GM12878 (cell line): ENCODE measurements around the gene CALD1. TPM values are rescaled to one million over a fixed set of nuclear protein-coding genes. Genes with fewer than 3 reads are reported as not detected.

ENCODE experiments used
- ATAC-seq: fragments of 200-7000 bp; cut with Tn5 transposase; 3 replicates; pipeline ENCODE4 v1.9.1; 2020; ENCODE audit warnings: mild to moderate bottlenecking, moderate library complexity
- BruUV-seq: library from RNA; stranded (reverse); fragments of 400-500 nt; replicated peaks from 2 replicates; lab custom pipeline; 2021; lab: Mats Ljungman, UMichigan
- CTCF ChIA-PET: fragments of 300-600 bp; sonication (Branson Sonifier 250); formaldehyde crosslinking; extraction: SDS; loops from one replicate; lab custom pipeline; 2021; ENCODE audit warnings: inconsistent platforms; lab: Yijun Ruan, JAX
- POLR2A ChIA-PET: fragments of 350-600 bp; formaldehyde crosslinking; extraction: SDS; loops from one replicate; lab custom pipeline; 2021; ENCODE audit warnings: inconsistent platforms; lab: Charles Lee
- RAD21 ChIA-PET: fragments of 300-600 bp; sonication (Branson Sonifier 250); formaldehyde crosslinking; loops from one replicate; lab custom pipeline; 2023; ENCODE audit warnings: antibody characterized with exemption; ENCODE audit not compliant: unreplicated experiment; lab: Charles Lee
- SMC1A ChIA-PET: fragments of 300-600 bp; sonication (Branson Sonifier 250); formaldehyde crosslinking; loops from one replicate; lab custom pipeline; 2023; ENCODE audit not compliant: unreplicated experiment, uncharacterized antibody; lab: Charles Lee
- DNase-seq: peaks from one replicate; pipeline ENCODE4 v3.0.0-alpha.2; 2011; ENCODE audit warnings: low read depth, low spot score
- FAIRE-seq: peaks from 3 replicates; lab custom pipeline; 2011; peaks lifted over from hg19 to GRCh38; lab: Jason Lieb, UNC
- H2AFZ ChIP-seq: 2 replicates; pipeline ENCODE4 v1.6.0; 2011; ENCODE audit warnings: low read depth, low read length, control low read depth; ENCODE audit not compliant: control insufficient read depth
- H3K27ac ChIP-seq: 2 replicates; pipeline ENCODE4 v1.5.1; 2011; ENCODE audit warnings: control low read depth; ENCODE audit not compliant: control insufficient read depth, insufficient read depth
- H3K27me3 ChIP-seq, 2 experiments: replicated peaks in 1 of 2; 2 replicates each; pipeline versions ENCODE4 v1.6.0 to v1.6.1; 2011; ENCODE audit warnings: low read length in 1 of 2; ENCODE audit not compliant: control insufficient read depth in 2 of 2, insufficient read depth in 2 of 2
- H3K36me3 ChIP-seq, 2 experiments: 2 replicates each; pipeline ENCODE4 v1.5.1; 2011; ENCODE audit warnings: low read length in 1 of 2; ENCODE audit not compliant: control insufficient read depth in 2 of 2, insufficient read depth in 2 of 2
- H3K4me1 ChIP-seq: 2 replicates; pipeline ENCODE4 v1.6.1; 2011; ENCODE audit warnings: mild to moderate bottlenecking, low read length, moderate library complexity, mixed read lengths; ENCODE audit not compliant: control insufficient read depth, insufficient read depth
- H3K4me2 ChIP-seq: 2 replicates; pipeline ENCODE4 v1.6.0; 2011; ENCODE audit warnings: control low read depth; ENCODE audit not compliant: control insufficient read depth, insufficient read depth
- H3K4me3 ChIP-seq: fragments of 200-600 bp; sonication (generic); 2 replicates; pipeline ENCODE4 v1.5.1; 2016
- H3K79me2 ChIP-seq: 2 replicates; pipeline ENCODE4 v1.6.0; 2011; ENCODE audit warnings: low read length; ENCODE audit not compliant: control insufficient read depth, insufficient read depth
- H3K9ac ChIP-seq: 2 replicates; pipeline ENCODE4 v1.8.0; 2011; ENCODE audit warnings: low read length, control low read depth, mixed read lengths; ENCODE audit not compliant: control insufficient read depth, insufficient read depth
- H3K9me3 ChIP-seq: replicated peaks from 3 replicates; pipeline ENCODE4 v1.5.1; 2011; ENCODE audit warnings: mild to moderate bottlenecking, low read length; ENCODE audit not compliant: control insufficient read depth, insufficient read depth
- H4K20me1 ChIP-seq: 2 replicates; pipeline ENCODE4 v1.6.0; 2011; ENCODE audit not compliant: control insufficient read depth, insufficient read depth
- BACH1 ChIP-seq: fragments of 450-650 bp; IDR thresholded peaks from 2 replicates; pipeline ENCODE4 v1.6.1; 2017; ENCODE audit warnings: mild to moderate bottlenecking, borderline replicate concordance
- CBFB ChIP-seq: IDR thresholded peaks from 2 replicates; pipeline ENCODE4 v1.6.1; 2016; ENCODE audit warnings: antibody characterized with exemption, low read depth
- CBX3 ChIP-seq: fragments of 200-600 bp; sonication (generic); IDR thresholded peaks from 2 replicates; pipeline ENCODE4 v1.6.1; 2016; ENCODE audit warnings: low read depth, borderline replicate concordance
- ESRRA ChIP-seq: IDR thresholded peaks from 2 replicates; pipeline ENCODE4 v1.6.1; 2012; ENCODE audit warnings: mild to moderate bottlenecking, low read length, improper control_type of control experiment
- ETV6 ChIP-seq, 2 experiments: fragments of 450-650 bp in 1 of 2; IDR thresholded peaks in 1 of 2; conservative IDR thresholded peaks in 1 of 2; 2 replicates each; pipeline ENCODE4 v1.6.1; 2014; ENCODE audit warnings: antibody characterized with exemption in 1 of 2, borderline replicate concordance in 1 of 2, low read depth in 1 of 2, mild to moderate bottlenecking in 1 of 2, moderate library complexity in 1 of 2
- GABPA ChIP-seq: IDR thresholded peaks from 2 replicates; pipeline ENCODE4 v1.6.1; 2014; ENCODE audit warnings: antibody characterized with exemption, low read depth, mild to moderate bottlenecking, inconsistent platforms
- KAT2A ChIP-seq: conservative IDR thresholded peaks from 2 replicates; pipeline ENCODE4 v1.6.1; 2011; ENCODE audit warnings: low read depth, low read length; ENCODE audit not compliant: control insufficient read depth
- MTA3 ChIP-seq: IDR thresholded peaks from 2 replicates; pipeline ENCODE4 v1.6.1; 2012; ENCODE audit warnings: low read length, inconsistent platforms, borderline replicate concordance
- MYB ChIP-seq: fragments of 150-350 bp; IDR thresholded peaks from 2 replicates; pipeline ENCODE4 v1.6.1; 2014; ENCODE audit warnings: mild to moderate bottlenecking, low read depth, low read length, borderline replicate concordance
- POLR2AphosphoS5 ChIP-seq: IDR thresholded peaks from 2 replicates; pipeline ENCODE4 v1.6.1; 2011; ENCODE audit warnings: mild to moderate bottlenecking, low read length, inconsistent platforms
- SMAD1 ChIP-seq: fragments of 450-650 bp; IDR thresholded peaks from 2 replicates; pipeline ENCODE4 v1.6.1; 2018; ENCODE audit warnings: mild to moderate bottlenecking, low read depth; ENCODE audit not compliant: partially characterized antibody
- YY1 ChIP-seq: IDR thresholded peaks from 2 replicates; pipeline ENCODE4 v1.6.1; 2011; ENCODE audit warnings: low read depth, mild to moderate bottlenecking, low read length
- ZNF384 ChIP-seq: IDR thresholded peaks from 2 replicates; pipeline ENCODE4 v1.6.1; 2012; ENCODE audit warnings: low read depth, mild to moderate bottlenecking, low read length, improper control_type of control experiment, borderline replicate concordance
- WGBS: methylation state at CpG from one replicate; pipeline ENCODE4 v1.1.6; 2016; ENCODE audit warnings: low lambda C conversion rate; ENCODE audit not compliant: insufficient replicate concordance, insufficient coverage; ENCODE audit errors: missing lambda C conversion rate; 5-methylcytosine and 5-hydroxymethylcytosine counted together
- in situ Hi-C: fragments of 300-500 bp; cut with MboI; formaldehyde crosslinking; loops from 9 replicates; pipeline ENCODE4 v1.14.3; 2018; ENCODE audit warnings: mixed read lengths
- intact Hi-C: fragments of 100-400 bp; cut with micrococcal nuclease; formaldehyde crosslinking; loops from one replicate; pipeline ENCODE4 v1.14.2; 2022; ENCODE audit not compliant: unreplicated experiment
- polyA plus RNA-seq, 11 experiments: library from polyadenylated mRNA; depleted of rRNA in 4 of 11; unstranded in 6 of 11; stranded (reverse) in 5 of 11; fragments of >200 nt; fragmentation: Nextera tagmentation in 4 of 11; fragmentation: Illumina TruSeq in 1 of 11; extraction: Ambion mirVana in 4 of 11; extraction: Trizol in 1 of 11; gene quantifications; 1 replicate in 1 of 11; 2 replicates in 10 of 11; pipeline versions ENCODE4 v1.2.1 to v1.2.3, GENCODE V29; 2011 to 2016; ENCODE audit warnings: inconsistent platforms in 2 of 11, missing spikeins in 2 of 11, low read depth in 1 of 11
- total RNA-seq, 4 experiments: library from RNA; depleted of rRNA in 3 of 4; stranded (reverse); fragments of >200 nt in 3 of 4; fragmentation: Illumina TruSeq in 1 of 4; extraction: Trizol in 1 of 4; gene quantifications; 2 replicates each; pipeline versions ENCODE4 v1.2.1 to v1.2.3, GENCODE V29; 2013 to 2021
- TF ChIP-seq, protein P1 (sequence below): IDR thresholded peaks from 2 replicates; pipeline ENCODE4 v1.6.1; 2012; ENCODE audit warnings: low read depth, low read length, improper control_type of control experiment
- TF ChIP-seq, protein P2 (sequence below): fragments of 450-650 bp; IDR thresholded peaks from 2 replicates; pipeline ENCODE4 v1.6.1; 2017; ENCODE audit warnings: mild to moderate bottlenecking, low read depth, inconsistent platforms; ENCODE audit not compliant: poor library complexity, severe bottlenecking

The CALD1 gene
- total and polyA plus RNA-seq, 10 of the 15 experiments (the other 5 are each of a cell fraction or from before 2014, with no cell fraction given) = 0.03 to 1.3 (median 0.22) TPM

DNA sequence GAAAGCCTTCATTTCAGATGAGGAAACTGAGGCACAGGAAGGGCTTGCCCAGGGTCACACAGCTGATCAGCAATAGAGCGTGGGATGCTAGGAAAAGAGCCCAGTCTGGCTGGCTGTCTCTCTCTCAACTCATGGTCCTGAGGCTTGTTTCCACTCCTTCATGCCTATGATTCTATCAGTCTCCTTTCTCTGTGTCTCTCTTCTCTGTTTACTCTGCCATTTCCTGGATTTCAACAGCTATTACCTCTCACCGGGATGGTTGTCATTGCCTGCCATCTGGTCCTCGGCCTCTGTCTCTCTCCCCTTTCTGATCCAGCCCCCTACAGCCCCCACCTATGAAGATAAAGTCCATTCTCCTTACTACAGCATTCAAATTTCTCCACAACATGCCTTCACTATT is 113.5 kb downstream of the CALD1 start:
- WGBS = 22% methylated on average over 3 of the region's 3 CpGs
- SMC1A ChIA-PET = interaction anchor here (1.2 to 1.5 kb wide), 4 partner anchors 9 to 28 kb away, joined by 3 to 5 read pairs (median 4); no protein-coding TSS in a partner anchor
- Histone ChIP-seq H3K9me3 (peaks cover 12% of the 10 kb centered on the region), H3K4me2 (no peak overlapping the region), H3K27me3 (no peaks in the 10 kb centered on the region), H3K9ac (no peak overlapping the region), H2AFZ (no peak overlapping the region), H3K36me3 (no peaks in the 10 kb centered on the region), H3K79me2 (no peaks in the 10 kb centered on the region), H3K4me1 (no peaks in the 10 kb centered on the region; the same call in 1 of the 2 replicates), H3K27ac (no peak overlapping the region), H4K20me1 (no peaks in the 10 kb centered on the region), H3K4me3 (no peak overlapping the region)
- CTCF ChIA-PET = interaction anchor here (0.7 to 1.5 kb wide), 3 partner anchors 14 to 51 kb away, joined by 3 to 4 read pairs (median 3); no protein-coding TSS in a partner anchor
- intact Hi-C loops = no loop called here
- DNase-seq = no peak
- TF ChIP-seq ESRRA (no peak), ZNF384 (no peak), MYB (no peak), BACH1 (no peak)
- TF ChIP-seq, protein P1, sequence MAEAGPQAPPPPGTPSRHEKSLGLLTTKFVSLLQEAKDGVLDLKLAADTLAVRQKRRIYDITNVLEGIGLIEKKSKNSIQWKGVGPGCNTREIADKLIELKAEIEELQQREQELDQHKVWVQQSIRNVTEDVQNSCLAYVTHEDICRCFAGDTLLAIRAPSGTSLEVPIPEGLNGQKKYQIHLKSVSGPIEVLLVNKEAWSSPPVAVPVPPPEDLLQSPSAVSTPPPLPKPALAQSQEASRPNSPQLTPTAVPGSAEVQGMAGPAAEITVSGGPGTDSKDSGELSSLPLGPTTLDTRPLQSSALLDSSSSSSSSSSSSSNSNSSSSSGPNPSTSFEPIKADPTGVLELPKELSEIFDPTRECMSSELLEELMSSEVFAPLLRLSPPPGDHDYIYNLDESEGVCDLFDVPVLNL = no peak
- RAD21 ChIA-PET = interaction anchor here (1.0 kb wide), 1 partner anchor 135 kb away, joined by 3 read pairs; no protein-coding TSS in a partner anchor
- no peak for ATAC-seq
- no peak for FAIRE-seq
- BruUV-seq = no TSS peak
- in situ Hi-C loops = no loop called here
- POLR2A ChIA-PET = no interaction called here

DNA sequence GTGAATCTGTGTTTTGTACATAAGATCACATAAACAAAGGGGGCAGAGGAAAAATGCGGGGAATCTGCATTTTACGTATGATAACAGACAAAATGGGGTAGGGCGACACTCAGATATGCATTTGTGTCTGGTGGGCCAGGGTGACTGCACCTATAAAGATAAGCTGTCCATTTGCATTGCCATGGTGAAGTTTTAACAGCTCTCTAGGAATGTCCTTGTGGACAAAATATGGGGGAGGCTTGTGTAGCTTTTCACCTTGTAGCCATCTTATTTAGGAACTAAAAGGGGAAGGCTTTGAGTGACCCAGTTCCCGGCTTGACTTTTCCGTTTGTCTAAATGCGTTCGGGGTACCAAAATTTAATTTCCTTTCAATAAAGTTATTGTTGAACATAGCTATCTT is 114.5 kb downstream of the CALD1 start:
- no peak overlapping the region for H2AFZ ChIP-seq
- SMC1A ChIA-PET = interaction anchor here (1.2 to 1.6 kb wide), 4 partner anchors 8 to 17 kb away, joined by 3 to 6 read pairs (median 4); no protein-coding TSS in a partner anchor
- H3K79me2 ChIP-seq = no peaks in the 10 kb centered on the region
- CTCF ChIA-PET = interaction anchor here (1.3 to 1.5 kb wide), 2 partner anchors 13 to 50 kb away, joined by 3 to 4 read pairs; no protein-coding TSS in a partner anchor
- no peak for ATAC-seq
- intact Hi-C loops = no loop called here
- POLR2A ChIA-PET = no interaction called here
- no peak for DNase-seq
- no TSS peak for BruUV-seq
- RAD21 ChIA-PET = interaction anchor here (1.0 kb wide), 1 partner anchor 136 kb away, joined by 3 read pairs; no protein-coding TSS in a partner anchor
- no peak for FAIRE-seq
- no peak overlapping the region for H3K27ac ChIP-seq
- H3K36me3 ChIP-seq = no peaks in the 10 kb centered on the region
- no peaks in the 10 kb centered on the region for H3K27me3 ChIP-seq
- WGBS = 62% methylated on average over 7 of the region's 7 CpGs
- no peaks in the 10 kb centered on the region for H4K20me1 ChIP-seq
- H3K4me3 ChIP-seq = no peak overlapping the region
- H3K9ac ChIP-seq = no peak overlapping the region
- peaks cover 12% of the 10 kb centered on the region for H3K9me3 ChIP-seq
- no peak overlapping the region for H3K4me2 ChIP-seq
- in situ Hi-C loops = no loop called here
- H3K4me1 ChIP-seq = peaks cover 3% of the 10 kb centered on the region; the same call in 1 of the 2 replicates
- TF ChIP-seq SMAD1 (no peak), ETV6 (conservative IDR thresholded peaks at IDR 0.05 in 1 of 2, IDR thresholded peaks at IDR 0.05 in 1 of 2; ENCODE audit: borderline replicate concordance in 1 of 2, low read depth in 1 of 2) (no peak), POLR2AphosphoS5 (no peak), GABPA (no peak), CBX3 (no peak), MTA3 (no peak), CBFB (no peak), YY1 (no peak), KAT2A (no peak)
- TF ChIP-seq, protein P2, sequence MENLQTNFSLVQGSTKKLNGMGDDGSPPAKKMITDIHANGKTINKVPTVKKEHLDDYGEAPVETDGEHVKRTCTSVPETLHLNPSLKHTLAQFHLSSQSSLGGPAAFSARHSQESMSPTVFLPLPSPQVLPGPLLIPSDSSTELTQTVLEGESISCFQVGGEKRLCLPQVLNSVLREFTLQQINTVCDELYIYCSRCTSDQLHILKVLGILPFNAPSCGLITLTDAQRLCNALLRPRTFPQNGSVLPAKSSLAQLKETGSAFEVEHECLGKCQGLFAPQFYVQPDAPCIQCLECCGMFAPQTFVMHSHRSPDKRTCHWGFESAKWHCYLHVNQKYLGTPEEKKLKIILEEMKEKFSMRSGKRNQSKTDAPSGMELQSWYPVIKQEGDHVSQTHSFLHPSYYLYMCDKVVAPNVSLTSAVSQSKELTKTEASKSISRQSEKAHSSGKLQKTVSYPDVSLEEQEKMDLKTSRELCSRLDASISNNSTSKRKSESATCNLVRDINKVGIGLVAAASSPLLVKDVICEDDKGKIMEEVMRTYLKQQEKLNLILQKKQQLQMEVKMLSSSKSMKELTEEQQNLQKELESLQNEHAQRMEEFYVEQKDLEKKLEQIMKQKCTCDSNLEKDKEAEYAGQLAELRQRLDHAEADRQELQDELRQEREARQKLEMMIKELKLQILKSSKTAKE = no peak
